HG02943 (cell line): ENCODE results near the gene SLC13A3.

ENCODE experiments used
- ATAC-seq: cut with Tn5 transposase; IDR thresholded peaks from one replicate; pipeline ENCODE4 v1.9.1; 2021; ENCODE audit warnings: mild to moderate bottlenecking, low read depth, moderate library complexity; ENCODE audit not compliant: unreplicated experiment

The SLC13A3 gene

DNA sequence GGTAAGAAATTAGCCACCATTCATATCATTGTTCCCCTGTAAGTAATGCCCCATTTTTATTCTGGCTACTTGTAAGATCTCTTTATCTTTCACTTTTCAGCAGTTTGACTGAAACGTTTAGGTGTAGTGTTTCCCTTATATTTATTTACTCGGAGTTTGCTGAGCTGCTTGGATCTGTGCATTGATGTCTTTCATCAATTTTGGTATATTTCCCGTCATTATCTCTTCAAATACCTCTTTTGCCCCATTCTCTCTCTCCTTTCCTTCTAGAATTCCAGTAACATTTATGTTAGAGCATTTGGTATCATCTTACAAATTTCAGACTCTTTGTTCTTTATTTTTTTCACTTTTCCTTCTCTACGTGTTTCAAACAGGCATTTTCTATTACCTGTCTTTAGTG lies 9.2 kb upstream of the SLC13A3 start:
- no peak for ATAC-seq

DNA sequence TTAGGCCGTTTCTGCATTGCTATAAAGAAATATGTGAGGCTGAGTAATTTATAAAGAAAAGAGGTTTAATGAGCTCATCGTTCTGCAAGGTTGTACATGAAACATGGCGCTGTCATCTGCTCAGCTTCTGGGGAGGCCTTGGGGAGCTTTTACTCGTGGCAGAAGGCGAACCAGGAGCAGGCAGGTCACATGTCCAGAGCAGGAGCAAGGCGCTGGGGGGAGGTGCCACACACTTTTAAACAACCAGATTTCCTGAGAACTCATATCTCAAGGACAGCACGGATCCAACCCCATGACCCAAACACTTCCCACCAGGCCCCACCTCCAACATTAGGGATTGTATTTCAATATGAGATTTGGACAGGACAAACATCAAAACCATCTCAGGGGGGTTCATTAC lies 6.4 kb upstream of the SLC13A3 start:
- no peak for ATAC-seq

DNA sequence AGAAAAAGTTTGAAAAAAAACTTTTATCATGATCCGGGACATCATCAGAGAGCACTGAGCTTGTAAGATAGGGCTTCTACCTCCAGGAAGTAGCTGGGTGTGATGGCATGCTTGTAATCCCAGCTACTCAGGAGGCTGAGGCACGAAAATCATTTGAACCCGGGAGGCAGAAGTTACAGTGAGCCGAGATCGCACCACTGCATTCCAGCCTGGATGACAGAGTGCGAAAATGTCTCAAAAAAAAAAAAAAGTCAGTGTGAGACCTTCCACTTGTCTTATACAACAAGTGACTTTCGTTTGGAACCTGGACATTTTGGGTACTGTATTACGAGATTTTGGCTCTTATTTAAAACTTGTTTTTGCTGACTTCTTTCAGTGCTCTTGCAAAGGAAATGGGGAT lies 5.9 kb upstream of the SLC13A3 start:
- ATAC-seq: no peak

DNA sequence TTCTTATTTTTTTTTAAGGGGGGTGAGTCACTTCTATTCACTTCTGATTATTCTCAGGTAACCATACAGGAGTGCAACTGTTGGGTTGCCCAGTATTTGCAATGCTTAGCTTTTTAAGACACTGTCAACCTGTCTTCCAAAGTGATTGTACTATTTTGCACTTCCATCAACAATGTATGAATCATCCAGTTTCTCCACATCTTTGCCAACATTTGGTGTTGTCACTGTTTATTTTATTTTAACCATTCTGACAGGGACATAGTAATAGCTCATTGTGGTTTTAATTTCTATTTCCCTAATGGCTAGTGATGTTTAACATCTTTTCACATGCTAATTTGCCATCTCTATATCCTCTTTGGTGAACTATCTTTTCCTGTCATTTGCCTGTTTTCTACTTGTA lies 1.4 kb upstream of the SLC13A3 start:
- ATAC-seq: no peak

DNA sequence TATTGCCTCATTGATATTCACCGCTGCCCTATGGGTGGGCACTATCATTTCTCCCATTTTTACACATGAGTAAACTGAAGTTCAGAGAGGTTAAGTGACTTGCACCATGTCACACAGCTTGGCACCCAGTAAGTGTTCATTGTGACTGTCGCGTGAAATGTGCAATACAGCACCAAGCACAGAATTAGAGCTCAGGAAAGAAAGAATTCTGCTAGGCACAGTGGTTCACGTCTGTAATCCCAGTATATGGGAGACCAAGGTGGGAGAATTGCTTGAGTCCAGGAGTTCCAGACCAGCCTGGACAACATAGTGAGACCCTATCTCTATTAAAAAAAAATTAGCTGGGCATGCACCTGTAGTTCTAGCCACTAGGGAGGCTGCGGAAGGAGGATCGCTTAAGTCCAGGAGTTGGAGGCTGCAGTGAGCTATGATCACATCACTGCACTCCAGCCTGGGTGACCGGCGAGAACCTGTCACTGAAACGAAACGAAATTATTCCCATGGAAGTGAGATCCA lies 626 bp downstream of the SLC13A3 start:
- no peak for ATAC-seq

DNA sequence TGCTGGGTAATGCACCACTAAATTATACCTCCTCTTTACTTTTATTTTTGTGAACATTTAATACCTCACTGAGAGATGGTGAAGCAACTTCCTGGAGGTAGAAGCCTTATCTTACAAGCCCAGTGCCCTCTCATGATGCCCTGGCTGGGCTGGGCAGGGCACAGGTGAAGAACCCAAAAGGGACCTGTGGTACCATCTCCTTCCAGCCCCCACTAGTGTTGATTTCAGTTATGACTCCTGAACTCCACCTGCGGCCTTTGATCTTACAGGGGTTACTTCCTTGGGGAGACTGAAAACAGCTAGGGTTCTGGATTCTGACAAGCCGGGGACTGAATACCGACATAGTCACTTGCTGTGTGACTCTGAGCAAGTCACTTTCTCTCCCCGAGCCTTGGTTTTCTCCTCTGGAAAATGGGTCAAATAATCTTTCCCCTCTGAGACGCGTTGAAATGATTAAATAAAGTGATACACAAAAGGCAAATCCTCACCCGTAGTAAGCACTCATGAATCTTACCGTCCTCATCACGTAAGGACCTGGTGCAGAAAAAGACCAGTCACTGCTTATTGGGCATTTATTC lies 1.2 kb downstream of the SLC13A3 start:
- ATAC-seq: no peak

DNA sequence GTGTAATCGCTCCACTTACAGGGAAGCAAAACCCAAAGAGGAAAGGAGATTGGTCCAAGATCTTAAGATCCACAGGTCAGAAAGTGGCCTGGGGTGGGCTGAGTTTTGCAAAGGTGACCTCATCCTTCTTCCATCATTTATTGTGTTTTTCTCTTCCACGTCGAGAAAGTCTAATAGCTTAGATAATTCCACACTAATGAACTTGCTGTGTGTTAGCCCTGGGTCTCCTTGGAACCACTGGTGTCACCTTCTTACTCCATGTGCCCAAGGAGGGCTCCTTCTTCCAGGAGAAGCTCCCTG lies 1.7 kb downstream of the SLC13A3 start:
- ATAC-seq: no peak

DNA sequence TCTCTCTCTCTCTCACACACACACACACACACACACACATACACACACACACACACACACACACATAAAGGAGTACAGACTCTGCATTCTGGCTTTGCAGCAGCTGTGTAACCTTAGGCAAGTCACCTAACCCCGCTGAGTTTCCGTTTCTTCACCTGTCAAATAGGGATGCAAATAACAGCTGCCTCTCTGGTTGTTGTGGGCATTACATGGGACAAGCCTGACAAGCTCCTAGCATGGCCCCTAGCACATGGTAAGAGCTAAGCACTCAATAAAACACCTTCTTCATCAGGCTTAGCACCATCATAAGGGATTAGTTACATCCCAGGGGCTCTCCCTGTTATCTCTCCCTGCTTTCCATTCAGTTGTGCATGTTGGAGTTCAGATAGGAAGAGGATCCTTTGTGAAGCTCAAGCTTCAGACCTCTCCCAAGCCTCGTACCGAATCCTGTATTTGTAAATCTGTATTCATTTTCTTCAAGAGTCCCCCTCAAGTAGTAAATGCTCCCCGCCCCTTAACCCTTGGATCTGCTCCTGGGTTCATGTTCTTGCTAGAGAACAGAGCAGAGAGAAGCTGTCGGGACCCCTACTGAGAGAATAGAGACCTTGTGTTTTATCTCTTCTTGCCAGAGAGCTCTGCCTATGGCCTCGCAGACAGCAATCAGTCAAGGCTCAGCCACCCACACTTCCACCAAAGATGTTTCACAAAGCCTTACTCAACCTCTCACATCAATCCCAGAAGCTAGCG lies 2.2 kb downstream of the SLC13A3 start:
- ATAC-seq: no peak

DNA sequence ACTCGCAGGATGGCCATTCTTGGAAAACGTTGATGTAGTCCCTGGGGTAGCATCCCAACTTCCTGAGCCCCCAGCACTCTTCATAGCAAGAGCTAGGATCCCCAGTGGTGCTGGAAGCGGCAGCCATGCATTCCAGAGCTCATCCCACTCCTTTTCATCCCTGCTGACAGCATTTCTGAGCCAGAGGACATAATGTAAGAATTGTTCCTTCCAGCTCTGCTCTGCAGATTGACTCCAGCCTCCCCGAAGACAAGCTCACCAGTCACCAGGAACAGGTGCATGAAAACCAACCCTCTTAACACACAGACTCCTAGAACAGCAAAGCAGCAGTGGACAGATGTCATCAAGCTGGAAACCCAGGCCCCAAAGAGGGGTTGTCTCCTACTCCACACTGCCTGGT lies 3.8 kb downstream of the SLC13A3 start:
- no peak for ATAC-seq

DNA sequence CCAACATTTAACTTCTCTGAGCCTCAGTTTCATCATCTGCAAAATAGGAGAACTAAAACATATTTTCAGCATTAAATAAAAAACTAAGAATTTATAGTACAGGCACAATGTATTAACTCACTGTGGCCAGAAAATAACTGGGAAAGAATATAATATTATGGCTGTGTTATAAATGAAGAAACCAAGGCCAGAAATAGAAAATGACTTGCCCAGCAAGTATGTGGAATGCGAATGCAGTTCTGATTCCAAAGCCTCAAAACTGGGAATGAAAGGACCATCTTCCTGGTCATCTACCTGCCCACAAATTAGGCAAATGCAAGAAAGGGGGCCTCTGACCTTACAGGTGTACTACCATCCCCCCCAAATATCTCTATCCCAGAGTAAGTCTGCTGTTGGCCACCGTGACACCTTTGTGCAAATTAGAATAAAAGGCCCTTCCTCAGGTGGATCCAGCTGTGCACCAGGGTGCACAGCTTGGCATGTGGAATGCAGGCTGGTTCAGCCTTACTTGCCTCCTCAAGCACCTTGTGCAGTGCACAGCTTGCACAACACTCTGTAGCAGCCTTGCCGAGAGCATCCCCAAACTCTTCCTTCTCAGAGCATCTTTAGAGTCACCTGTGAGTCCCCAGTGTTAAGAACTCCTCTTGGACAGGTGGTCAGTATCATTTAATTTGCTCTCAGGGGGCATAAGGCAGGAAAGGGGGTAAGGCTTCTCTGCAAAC lies 4.4 kb downstream of the SLC13A3 start:
- ATAC-seq: no peak

DNA sequence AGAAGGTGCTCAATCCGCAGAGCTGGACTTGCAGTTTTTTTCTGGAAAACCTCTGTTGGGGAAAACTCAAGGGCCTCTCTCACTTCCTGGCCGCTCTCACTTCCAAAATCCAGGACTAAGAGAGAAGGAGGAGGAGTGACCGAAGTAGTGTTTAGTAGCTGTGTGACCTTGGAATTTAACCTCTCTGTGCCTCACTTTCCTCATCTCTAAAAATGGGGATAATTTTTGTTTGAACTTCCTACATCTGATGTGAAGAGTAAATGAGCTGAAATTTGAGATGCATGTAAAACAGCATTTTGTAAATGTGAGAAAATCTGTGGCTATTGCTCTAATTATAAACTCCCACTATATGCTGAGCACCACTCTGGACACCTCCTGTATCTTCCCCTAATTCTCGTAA lies 5.1 kb downstream of the SLC13A3 start:
- ATAC-seq: no peak

DNA sequence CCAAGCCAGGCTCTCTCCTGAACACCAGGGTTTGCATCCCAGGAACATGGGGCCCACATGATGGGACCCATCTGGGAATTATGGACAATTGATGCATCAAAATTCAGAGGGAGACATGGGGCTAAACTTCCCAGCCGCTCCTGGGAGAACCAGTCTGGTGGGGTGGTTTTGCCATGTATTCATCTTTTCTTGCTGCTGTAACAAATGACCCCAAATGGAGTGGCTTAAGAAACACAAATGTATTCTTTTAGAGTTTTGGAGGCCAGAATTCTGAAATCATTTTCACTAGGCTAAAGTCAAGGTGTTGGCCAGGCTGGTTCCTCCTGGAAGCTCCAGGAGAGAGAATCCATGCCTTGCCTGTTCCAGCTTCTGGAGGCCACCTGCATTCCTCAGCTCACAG lies 6.5 kb downstream of the SLC13A3 start:
- ATAC-seq: no peak

DNA sequence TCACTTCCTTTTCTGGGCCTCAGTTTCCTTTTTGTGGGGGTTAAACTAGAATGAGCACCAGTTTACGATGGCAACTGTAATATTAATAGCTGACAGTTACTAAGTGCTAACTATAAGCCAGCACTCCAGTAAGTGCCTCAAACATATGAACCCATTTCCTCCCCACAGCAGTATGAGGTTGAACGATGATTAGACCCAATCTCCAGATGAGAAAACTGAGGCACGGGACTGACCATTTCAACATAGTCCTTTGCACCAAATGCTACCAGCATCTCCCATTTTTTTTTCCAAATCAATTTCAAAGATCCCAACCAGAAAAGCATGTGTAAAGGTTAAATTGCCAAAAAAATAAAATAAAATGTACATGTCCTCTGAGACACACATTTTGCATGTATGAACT lies 7.1 kb downstream of the SLC13A3 start:
- no peak for ATAC-seq

DNA sequence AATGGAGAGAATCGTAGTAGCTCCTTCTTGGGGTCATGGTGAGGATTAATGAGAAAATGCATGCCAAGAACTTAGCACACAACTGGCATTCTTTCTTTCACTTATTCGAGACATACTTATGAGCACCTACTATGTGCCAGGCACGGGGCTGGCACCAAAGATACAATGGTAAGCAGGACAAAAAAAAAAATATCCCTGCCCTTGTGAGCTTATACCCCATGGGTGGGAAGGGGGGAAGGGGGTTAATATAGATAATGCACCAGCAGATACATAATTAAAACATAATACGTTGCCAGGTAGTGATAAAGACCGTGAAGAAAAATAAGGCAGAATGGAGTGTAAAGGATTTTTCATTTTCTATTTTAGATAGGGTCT lies 8.3 kb downstream of the SLC13A3 start:
- no peak for ATAC-seq

DNA sequence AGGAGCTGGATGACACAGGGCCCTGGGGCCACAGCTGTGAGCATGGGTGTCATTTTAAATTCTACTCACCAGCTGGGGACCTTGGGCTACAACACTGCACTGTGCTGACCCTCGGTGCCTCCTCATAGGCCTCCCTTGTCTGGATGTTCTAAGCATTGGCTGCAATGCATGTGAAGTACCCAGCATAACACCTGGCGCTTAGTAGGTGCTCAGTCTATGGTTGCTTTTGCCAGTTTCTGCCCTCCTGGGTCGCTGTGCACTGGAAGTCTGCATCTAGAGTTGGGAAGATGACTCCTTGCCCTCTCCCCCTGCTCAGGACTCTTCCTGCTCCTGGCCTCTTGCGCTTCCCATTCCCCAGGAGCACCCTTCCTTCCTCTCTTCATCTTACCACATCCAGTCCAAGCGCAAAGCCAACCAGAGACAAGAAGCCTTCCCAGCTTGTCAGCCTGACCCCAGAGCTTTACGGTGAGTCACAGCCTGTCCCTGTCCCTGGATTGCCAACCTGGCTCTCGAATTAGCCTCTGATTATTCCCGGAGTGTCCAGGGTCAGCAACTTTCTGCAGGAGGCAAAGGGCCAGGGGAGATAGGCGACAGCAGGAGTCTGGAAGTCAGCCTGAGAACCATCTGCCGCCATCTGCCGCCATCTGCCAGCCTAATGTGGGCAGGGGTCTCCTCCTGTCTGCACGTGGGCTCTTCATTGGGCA lies 8.8 kb downstream of the SLC13A3 start:
- ATAC-seq: no peak

DNA sequence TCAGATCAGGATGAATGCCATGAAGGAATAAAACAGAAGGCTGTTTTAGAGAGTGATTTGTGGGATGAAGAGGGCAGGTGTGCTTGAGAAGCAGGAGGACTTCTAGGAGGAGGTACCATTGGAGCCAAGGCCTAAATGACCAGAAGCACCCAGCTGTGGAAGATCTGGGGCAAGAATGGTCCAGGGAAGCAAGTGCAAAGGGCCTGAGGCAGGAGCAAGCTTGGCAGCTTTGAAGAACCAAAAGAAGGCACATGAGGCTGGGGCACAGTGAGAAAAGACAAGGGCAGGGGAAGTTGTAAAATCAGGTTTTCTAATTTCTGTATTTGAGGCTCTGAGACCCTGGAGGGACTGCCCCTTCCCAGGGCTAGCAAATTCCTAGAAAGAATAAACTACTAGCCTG lies 9.8 kb downstream of the SLC13A3 start:
- ATAC-seq: no peak

DNA sequence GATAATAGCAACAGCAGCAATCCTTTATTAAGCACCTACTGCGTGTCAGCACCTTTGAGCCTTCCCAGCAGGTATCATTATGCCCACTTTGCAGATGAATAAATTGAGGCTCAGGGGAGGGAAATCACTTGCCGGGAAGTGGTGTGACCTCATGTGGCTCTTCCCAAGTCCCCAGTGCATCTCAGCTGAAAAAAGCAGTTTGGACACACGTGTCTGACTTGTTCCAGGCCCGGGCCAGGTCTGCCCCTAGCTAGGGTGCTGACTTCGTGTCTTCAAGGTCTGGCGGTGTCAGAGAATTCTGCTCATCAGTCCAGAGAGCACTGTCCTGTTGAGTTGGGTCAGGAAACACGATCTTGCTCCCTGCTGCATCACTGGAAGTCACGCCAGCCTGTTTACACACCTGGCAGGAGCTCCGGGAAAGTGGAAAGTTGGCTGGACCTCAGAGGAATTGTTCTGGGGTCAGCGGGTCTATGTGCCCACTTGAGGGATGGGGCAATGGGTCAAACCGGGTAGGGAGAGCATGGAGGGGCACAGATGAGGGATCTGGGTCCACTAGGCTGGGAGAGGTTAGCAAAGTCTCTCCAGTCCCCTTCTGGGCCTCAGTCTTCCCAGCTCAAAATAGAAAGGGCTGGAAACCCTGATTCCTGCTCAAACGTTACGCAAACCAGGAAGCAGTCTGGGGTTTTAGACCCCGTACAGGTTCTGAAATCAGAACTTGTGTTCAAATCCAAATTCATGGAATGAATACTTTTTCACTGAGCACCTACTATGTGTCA lies 10.5 kb downstream of the SLC13A3 start:
- no peak for ATAC-seq

DNA sequence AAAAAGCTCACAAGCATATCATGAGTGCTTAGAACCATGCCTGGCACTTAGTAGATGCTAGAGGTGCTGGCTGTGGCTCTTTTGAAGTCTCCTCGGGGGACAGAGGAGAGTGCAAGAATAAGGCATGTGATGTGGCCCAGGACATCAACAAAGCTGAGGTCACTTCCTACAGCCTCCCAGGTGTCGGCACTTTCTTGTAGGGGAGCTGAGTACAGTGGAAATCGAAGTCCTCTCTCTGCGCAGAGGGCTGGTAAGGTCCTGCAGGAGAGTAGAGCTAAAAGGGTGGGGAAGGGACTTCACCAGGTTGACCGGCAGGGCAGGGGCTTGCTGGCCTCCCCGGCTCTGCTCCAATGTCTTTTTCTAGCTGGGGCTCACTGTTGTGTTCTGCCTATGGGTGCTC lies 11.2 kb downstream of the SLC13A3 start:
- no peak for ATAC-seq

DNA sequence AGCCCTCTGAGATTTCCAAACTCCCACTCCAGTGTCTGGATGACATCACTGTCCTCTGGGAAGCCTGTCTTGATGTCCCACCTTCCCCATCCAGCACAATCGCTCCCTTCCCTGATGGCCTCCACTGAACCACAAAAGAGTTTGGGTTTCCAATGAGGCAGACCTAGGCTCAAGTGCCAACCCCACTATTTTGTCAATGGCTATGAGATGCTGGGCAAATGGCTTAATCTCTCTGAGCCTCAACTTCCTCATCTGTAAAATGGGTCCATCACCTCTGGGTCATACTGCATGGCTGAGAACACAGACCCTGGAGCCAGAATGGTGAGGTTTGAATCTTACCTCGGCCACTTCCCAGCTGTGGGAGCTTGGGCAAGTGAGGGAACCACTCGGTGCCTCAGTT lies 11.7 kb downstream of the SLC13A3 start:
- no peak for ATAC-seq

DNA sequence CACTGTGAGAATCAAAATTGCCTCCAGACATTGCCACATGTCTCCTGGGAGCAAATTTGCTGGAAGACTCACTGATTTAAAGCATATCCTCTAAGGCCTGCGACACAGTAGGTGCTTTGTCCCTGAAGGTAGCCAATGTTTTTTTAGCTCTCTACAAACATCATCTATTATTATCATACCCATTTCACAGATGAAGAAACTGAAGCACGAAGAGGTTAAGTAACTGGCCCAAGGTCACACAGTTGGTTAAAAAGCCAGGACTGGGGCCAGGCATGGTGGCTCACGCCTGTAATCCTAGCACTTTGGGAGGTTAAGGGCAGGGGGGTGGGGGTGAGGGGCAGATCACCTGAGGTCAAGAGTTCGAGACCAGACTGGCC lies 12.4 kb downstream of the SLC13A3 start:
- ATAC-seq: no peak
